ENCODE data around the gene ATP9B.

Gene ATP9B

GRCh38 chr18:79337184-79337583 lies 268.0 kb downstream of the ATP9B start:
- no peak for DNase-seq

GRCh38 chr18:79337620-79338019 lies 268.4 kb downstream of the ATP9B start:
- no peak for DNase-seq

GRCh38 chr18:79339094-79339908 lies 270.1 kb downstream of the ATP9B start:
- DNase-seq: no peak

- DNase-seq: no peak
These were observed 274.5 kb downstream of the ATP9B start for GRCh38 chr18:79343567-79344207.

- DNase-seq: no peak
These were observed 275.0 kb downstream of the ATP9B start for GRCh38 chr18:79344208-79344581.

GRCh38 chr18:79345366-79345765 lies 276.2 kb downstream of the ATP9B start:
- DNase-seq: no peak

- DNase-seq: no peak
These were observed 276.8 kb downstream of the ATP9B start for GRCh38 chr18:79345981-79346380.

GRCh38 chr18:79348066-79348465 lies 278.9 kb downstream of the ATP9B start:
- no peak for DNase-seq

- no peak for DNase-seq
These were observed 283.2 kb downstream of the ATP9B start for GRCh38 chr18:79352432-79352831.

- DNase-seq: no peak
These were observed 284.1 kb downstream of the ATP9B start for GRCh38 chr18:79353267-79353666.

GRCh38 chr18:79354350-79354749 lies 285.2 kb downstream of the ATP9B start:
- no peak for DNase-seq

GRCh38 chr18:79355433-79356335 lies 286.5 kb downstream of the ATP9B start:
- DNase-seq: no peak

GRCh38 chr18:79356435-79356834 lies 287.2 kb downstream of the ATP9B start:
- no peak for DNase-seq

- DNase-seq: no peak
These were observed 291.7 kb downstream of the ATP9B start for GRCh38 chr18:79360933-79361332.

GRCh38 chr18:79361766-79362522 lies 292.8 kb downstream of the ATP9B start:
- DNase-seq: no peak

GRCh38 chr18:79365701-79366100 lies 296.5 kb downstream of the ATP9B start:
- DNase-seq: no peak

- no peak for DNase-seq
These were observed 297.2 kb downstream of the ATP9B start for GRCh38 chr18:79366177-79367094.

GRCh38 chr18:79367480-79367879 lies 298.3 kb downstream of the ATP9B start:
- no peak for DNase-seq

GRCh38 chr18:79367989-79368388 lies 298.8 kb downstream of the ATP9B start:
- DNase-seq: no peak

GRCh38 chr18:79368681-79369080 lies 299.5 kb downstream of the ATP9B start:
- no peak for DNase-seq

- no peak for DNase-seq
These were observed 302.4 kb downstream of the ATP9B start for GRCh38 chr18:79371561-79372121.

Measured in NCI-H1436 (cell line).